ENCODE measurements around the gene HERC2. TPM values are rescaled to one million over a fixed set of nuclear protein-coding genes. Genes with fewer than 3 reads are reported as not detected.

HERC2 gene
- total RNA-seq, 4 donors from 2014 or later, result 42.8 to 77.7 (median 44.4) TPM

- no peak for DNase-seq (ENCODE audit: low spot score)
- no peak for TF ChIP-seq CTCF (IDR thresholded peaks at IDR 0.05)
- no peak for ATAC-seq (ENCODE audit: low FRiP score)
These were observed 208.4 kb downstream of the HERC2 start for GRCh38 chr15:28113394-28114113.

GRCh38 chr15:28112962-28113361 lies 209.0 kb downstream of the HERC2 start:
- no peak for TF ChIP-seq CTCF (IDR thresholded peaks at IDR 0.05)
- ATAC-seq (ENCODE audit: low FRiP score), result no peak
- DNase-seq (ENCODE audit: low spot score), result no peak

- DNase-seq (ENCODE audit: low spot score) (no peak), ATAC-seq (ENCODE audit: low FRiP score) (no peak)
- no peak for TF ChIP-seq CTCF (IDR thresholded peaks at IDR 0.05)
These were observed 209.7 kb downstream of the HERC2 start for GRCh38 chr15:28112101-28112760.

GRCh38 chr15:28111543-28111942 lies 210.4 kb downstream of the HERC2 start:
- DNase-seq (ENCODE audit: low spot score) (no peak), ATAC-seq (ENCODE audit: low FRiP score) (no peak)
- TF ChIP-seq CTCF (IDR thresholded peaks at IDR 0.05), result no peak

- DNase-seq (ENCODE audit: low spot score), result no peak
- no peak for ATAC-seq (ENCODE audit: low FRiP score)
- no peak for TF ChIP-seq CTCF (IDR thresholded peaks at IDR 0.05)
These were observed 211.5 kb downstream of the HERC2 start for GRCh38 chr15:28110481-28110881.

- DNase-seq (ENCODE audit: low spot score), result no peak
- no peak for TF ChIP-seq CTCF (IDR thresholded peaks at IDR 0.05)
- no peak for ATAC-seq (ENCODE audit: low FRiP score)
These were observed 212.1 kb downstream of the HERC2 start for GRCh38 chr15:28109626-28110455.

Data from omental fat pad (tissue), 4 donors.